ENCODE data around the gene SCAMP1. TPM values are rescaled to one million over a fixed set of nuclear protein-coding genes. Genes with fewer than 3 reads are reported as not detected.
A peak's percentile ranks its signal among the peaks of the same experiment; 100 is the strongest.

Gene SCAMP1
- polyA plus RNA-seq, 3 donors = 5.4 to 52.4 (median 47.8) TPM

DNA sequence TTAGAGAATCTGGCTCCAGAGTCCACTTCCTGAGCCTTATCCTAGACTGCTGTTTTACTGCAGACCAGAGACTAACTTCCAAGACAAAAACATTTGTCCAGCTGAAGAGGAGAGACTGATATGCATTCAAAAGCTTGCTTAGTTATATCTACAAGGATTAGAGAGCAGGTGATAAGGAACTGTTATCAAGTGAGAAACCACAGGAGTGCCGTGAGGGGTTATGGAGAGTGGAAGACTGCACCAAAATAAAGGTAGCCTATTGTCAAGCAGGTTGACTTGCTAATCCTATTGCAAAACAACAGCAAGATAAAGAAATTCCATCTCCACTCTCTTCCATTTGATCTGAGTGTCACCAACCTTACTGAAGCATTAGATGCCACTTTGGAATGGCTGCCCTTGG lies 139.1 kb downstream of the SCAMP1 start:
- Histone ChIP-seq H3K4me2 (replicated peaks; ENCODE audit: extremely low read depth, low read length, poor library complexity, severe bottlenecking) (no peak overlapping the region), H3K27me3 (ENCODE audit: control insufficient read depth in 2 of 2, insufficient read depth in 2 of 2, low read length in 2 of 2) (no peaks in the 10 kb centered on the region), H3K27ac (ENCODE audit: low read depth in 1 of 2, low read length in 2 of 2) (no peak overlapping the region), H3K9ac (ENCODE audit: insufficient read depth, low read length, poor library complexity, severe bottlenecking) (no peak overlapping the region), H3K36me3 (replicated peaks in 1 of 2; ENCODE audit: control insufficient read depth in 1 of 2, insufficient read depth in 2 of 2, low read length in 2 of 2) (no peaks in the 10 kb centered on the region), H2AFZ (ENCODE audit: insufficient read depth, low read depth, low read length, poor library complexity, severe bottlenecking) (no peak overlapping the region), H3K79me2 (ENCODE audit: insufficient read depth, low read length) (peaks cover 42% of the 10 kb centered on the region), H3K4me3 (replicated peaks in 1 of 3; ENCODE audit: low read depth in 2 of 3, low read length in 3 of 3) (no peak overlapping the region), H3K4me1 (ENCODE audit: control insufficient read depth in 1 of 2, insufficient read depth in 2 of 2, low read length in 2 of 2) (peaks cover 36 to 39% of the 10 kb centered on the region in 2 donors), H3K9me3 (replicated peaks in 1 of 2; ENCODE audit: control insufficient read depth in 1 of 2, insufficient read depth in 1 of 2, low read length in 2 of 2) (no peaks in the 10 kb centered on the region), H4K20me1 (ENCODE audit: insufficient read depth, low read length) (peaks cover 27% of the 10 kb centered on the region)
- TF ChIP-seq, protein P1, sequence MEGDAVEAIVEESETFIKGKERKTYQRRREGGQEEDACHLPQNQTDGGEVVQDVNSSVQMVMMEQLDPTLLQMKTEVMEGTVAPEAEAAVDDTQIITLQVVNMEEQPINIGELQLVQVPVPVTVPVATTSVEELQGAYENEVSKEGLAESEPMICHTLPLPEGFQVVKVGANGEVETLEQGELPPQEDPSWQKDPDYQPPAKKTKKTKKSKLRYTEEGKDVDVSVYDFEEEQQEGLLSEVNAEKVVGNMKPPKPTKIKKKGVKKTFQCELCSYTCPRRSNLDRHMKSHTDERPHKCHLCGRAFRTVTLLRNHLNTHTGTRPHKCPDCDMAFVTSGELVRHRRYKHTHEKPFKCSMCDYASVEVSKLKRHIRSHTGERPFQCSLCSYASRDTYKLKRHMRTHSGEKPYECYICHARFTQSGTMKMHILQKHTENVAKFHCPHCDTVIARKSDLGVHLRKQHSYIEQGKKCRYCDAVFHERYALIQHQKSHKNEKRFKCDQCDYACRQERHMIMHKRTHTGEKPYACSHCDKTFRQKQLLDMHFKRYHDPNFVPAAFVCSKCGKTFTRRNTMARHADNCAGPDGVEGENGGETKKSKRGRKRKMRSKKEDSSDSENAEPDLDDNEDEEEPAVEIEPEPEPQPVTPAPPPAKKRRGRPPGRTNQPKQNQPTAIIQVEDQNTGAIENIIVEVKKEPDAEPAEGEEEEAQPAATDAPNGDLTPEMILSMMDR (IDR thresholded peaks at IDR 0.05) = no peak
- Mint-ChIP-seq H3K36me3 (peaks cover 28 to 47% of the 10 kb centered on the region in 2 donors), H3K27ac (no peak overlapping the region), H3K4me1 (peaks cover 71% of the 10 kb centered on the region), H3K27me3 (ENCODE audit: low read depth in 3 of 3) (peaks cover 0 to 2% (median 0%) of the 10 kb centered on the region in 3 donors), H3K9me3 (peaks cover 0 to 2% (median 0%) of the 10 kb centered on the region in 7 donors), H3K4me3 (no peak overlapping the region)
- intact Hi-C loops (cut with micrococcal nuclease) = loop anchor here in 1 of 2 donors (10.0 kb wide), 1 partner anchor 145 kb away; the partner anchor contains the start of gene LHFPL2
- WGBS (ENCODE audit: insufficient coverage) = no CpG with 5 or more reads among the region's 1 CpG
- DNase-seq = no peak

DNA sequence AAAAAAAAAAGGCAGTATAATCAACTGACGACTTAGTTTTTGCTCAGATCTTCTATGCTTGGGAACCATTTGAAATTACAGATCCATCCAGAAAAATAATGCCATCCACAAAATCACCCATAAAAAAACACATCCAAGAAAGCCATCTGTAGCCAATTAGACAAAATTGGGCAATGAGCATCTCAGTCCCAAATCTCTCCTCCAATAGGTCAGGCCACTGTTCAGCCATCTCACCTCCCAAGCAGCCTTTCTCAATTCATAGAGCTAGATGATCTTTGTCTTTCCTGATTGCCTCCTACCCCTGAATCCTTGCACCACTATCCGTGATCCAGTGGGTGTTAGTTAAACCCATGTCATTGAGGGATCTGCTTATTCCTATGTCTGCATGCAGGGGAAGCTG lies 139.6 kb downstream of the SCAMP1 start:
- H3K4me1 Mint-ChIP-seq = peaks cover 72% of the 10 kb centered on the region
- TF ChIP-seq, protein P1 (IDR thresholded peaks at IDR 0.05) = no peak
- H3K4me1 ChIP-seq (ENCODE audit: control insufficient read depth in 1 of 2, insufficient read depth in 2 of 2, low read length in 2 of 2) = peaks cover 36 to 39% of the 10 kb centered on the region in 2 donors

More for the DNA sequence above, 139.6 kb downstream of the SCAMP1 start:
- Histone ChIP-seq H3K79me2 (ENCODE audit: insufficient read depth, low read length) (peaks cover 46% of the 10 kb centered on the region), H3K4me3 (replicated peaks in 1 of 3; ENCODE audit: low read depth in 2 of 3, low read length in 3 of 3) (no peak overlapping the region), H3K36me3 (replicated peaks in 1 of 2; ENCODE audit: control insufficient read depth in 1 of 2, insufficient read depth in 2 of 2, low read length in 2 of 2) (peaks cover 0 to 5% of the 10 kb centered on the region in 2 donors), H2AFZ (ENCODE audit: insufficient read depth, low read depth, low read length, poor library complexity, severe bottlenecking) (no peak overlapping the region), H3K27me3 (ENCODE audit: control insufficient read depth in 2 of 2, insufficient read depth in 2 of 2, low read length in 2 of 2) (no peaks in the 10 kb centered on the region), H4K20me1 (ENCODE audit: insufficient read depth, low read length) (peaks cover 30% of the 10 kb centered on the region), H3K4me2 (replicated peaks; ENCODE audit: extremely low read depth, low read length, poor library complexity, severe bottlenecking) (no peak overlapping the region), H3K9ac (ENCODE audit: insufficient read depth, low read length, poor library complexity, severe bottlenecking) (no peak overlapping the region), H3K27ac (ENCODE audit: low read depth in 1 of 2, low read length in 2 of 2) (no peak overlapping the region), H3K9me3 (replicated peaks in 1 of 2; ENCODE audit: control insufficient read depth in 1 of 2, insufficient read depth in 1 of 2, low read length in 2 of 2) (no peaks in the 10 kb centered on the region)
- intact Hi-C loops (cut with micrococcal nuclease) = no loop called here
- Mint-ChIP-seq H3K27ac (peak overlapping the region in 2 of 7 donors; percentile 32 to 62), H3K4me3 (no peak overlapping the region), H3K36me3 (peaks cover 30 to 47% of the 10 kb centered on the region in 2 donors), H3K27me3 (ENCODE audit: low read depth in 3 of 3) (peaks cover 0 to 2% (median 0%) of the 10 kb centered on the region in 3 donors), H3K9me3 (peaks cover 0 to 2% (median 0%) of the 10 kb centered on the region in 7 donors)
- no peak for DNase-seq
- WGBS (ENCODE audit: insufficient coverage) = no CpG with 5 or more reads among the region's 2 CpGs

Data from CD14-positive monocyte (primary cell).